ENCODE results near the gene TBC1D5.

DNA sequence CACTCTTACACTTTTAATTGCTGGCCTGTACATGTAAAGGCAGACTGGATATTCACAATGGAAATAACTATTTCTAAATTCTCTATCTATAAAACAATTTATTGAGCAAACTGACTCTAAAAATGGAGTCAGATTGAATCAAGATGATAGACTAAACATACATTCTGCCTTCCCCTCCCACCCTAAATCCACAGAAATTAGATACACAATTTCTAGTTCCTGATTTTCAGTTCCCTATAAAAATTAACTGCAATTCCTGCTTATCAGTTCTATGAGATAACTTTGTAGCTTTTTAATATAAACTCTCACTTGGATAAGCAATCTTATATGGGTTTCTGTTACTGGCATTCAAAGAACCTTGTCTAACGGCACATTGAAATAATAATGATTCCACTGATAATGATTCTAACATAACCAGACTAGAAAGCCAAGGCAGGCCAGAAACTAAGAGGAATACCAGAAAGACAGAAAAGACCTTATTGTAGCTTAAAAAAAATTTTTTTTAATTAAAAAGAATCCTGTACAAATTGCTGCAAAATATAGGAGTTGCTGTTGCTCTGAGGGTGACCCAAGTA lies 33.1 kb downstream of the TBC1D5 start:
- TF ChIP-seq, protein P1, sequence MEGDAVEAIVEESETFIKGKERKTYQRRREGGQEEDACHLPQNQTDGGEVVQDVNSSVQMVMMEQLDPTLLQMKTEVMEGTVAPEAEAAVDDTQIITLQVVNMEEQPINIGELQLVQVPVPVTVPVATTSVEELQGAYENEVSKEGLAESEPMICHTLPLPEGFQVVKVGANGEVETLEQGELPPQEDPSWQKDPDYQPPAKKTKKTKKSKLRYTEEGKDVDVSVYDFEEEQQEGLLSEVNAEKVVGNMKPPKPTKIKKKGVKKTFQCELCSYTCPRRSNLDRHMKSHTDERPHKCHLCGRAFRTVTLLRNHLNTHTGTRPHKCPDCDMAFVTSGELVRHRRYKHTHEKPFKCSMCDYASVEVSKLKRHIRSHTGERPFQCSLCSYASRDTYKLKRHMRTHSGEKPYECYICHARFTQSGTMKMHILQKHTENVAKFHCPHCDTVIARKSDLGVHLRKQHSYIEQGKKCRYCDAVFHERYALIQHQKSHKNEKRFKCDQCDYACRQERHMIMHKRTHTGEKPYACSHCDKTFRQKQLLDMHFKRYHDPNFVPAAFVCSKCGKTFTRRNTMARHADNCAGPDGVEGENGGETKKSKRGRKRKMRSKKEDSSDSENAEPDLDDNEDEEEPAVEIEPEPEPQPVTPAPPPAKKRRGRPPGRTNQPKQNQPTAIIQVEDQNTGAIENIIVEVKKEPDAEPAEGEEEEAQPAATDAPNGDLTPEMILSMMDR (conservative IDR thresholded peaks at IDR 0.05): no peak
- TF ChIP-seq ZFX (IDR thresholded peaks at IDR 0.05): no peak
